EH (cell line): ENCODE data around the gene CADM1.

ENCODE experiments used
- DNase-seq: peaks from one replicate; pipeline ENCODE4 v3.0.0-alpha.2; 2015; ENCODE audit warnings: low read depth

Gene CADM1

DNA sequence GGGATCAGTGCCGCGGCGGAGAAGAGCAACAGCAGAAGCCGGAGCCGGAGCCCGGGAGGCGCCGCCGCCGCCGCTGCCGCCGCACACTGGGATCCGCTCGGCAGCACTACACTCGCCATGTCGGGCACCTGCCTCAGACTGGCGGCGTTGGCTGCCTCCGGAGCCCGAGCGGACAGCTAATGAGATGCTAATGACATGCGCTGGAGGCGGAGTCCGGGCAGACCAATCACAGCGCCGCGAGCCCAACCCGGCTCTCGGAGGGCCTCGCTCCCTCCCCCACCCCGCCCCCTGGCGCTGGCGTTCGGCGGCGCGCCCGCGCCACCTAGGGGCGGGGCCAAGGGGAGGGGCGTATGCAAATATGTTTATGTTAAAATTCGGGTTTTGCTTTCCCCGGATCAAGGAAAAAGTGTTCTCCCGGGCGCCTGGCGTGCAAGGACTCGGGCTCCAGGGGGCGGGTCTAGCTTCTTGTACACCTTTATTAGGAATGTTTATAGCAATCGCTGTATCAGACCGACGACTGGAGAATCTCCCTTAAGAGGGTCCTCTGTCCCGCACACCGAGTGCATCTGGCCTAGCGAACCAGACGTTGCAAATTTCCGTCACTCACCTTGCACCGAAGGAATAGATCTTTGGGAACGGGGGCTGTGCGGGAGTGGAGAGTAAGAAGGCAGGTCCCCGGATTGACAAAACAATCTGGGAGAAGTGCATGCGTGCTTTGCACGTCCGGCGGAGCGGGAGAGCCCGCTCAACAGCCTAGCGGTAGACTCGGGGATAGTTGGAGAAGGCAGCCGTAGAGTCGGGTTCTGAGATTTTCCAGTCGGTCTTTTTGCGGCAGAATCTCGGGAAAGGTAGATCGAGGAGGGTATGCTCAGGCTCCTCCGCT lies at the start of gene CADM1:
CADM1 (minus strand) TSS at position 140 of the 883 bp plus-strand sequence.
- DNase-seq, result peak; percentile 89

DNA sequence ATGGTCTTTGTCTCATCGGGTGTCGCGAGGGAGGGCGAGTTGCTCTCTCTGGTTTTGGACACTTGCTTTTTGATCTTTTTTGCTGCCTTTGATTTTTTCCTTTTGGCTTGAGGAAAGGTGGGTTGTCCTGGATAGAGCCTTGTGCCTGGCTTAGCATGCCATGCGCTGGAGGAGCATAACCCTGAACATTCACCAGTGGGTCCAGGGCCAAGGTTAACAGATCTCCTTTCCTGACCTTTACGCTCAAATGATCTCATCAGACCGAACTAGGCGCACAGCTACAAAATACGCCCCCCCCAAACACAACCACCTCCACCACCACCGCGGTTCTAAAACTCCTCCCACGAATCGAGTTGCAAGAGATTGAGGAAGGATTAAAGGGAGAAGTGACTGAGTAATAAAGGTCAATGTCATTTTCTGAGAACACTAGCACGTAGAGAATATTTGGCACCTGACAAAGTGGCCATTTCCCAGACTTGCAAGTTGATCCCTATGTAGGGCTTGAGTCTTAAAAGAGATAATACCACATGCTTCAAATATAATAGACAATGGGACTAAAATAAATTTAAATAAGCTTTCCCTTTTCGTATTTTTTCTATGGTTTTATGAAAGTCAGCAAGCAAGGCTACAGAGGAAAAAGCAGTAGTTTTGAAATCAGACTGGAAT lies 48.7 kb upstream of the CADM1 start:
- DNase-seq, result no peak

DNA sequence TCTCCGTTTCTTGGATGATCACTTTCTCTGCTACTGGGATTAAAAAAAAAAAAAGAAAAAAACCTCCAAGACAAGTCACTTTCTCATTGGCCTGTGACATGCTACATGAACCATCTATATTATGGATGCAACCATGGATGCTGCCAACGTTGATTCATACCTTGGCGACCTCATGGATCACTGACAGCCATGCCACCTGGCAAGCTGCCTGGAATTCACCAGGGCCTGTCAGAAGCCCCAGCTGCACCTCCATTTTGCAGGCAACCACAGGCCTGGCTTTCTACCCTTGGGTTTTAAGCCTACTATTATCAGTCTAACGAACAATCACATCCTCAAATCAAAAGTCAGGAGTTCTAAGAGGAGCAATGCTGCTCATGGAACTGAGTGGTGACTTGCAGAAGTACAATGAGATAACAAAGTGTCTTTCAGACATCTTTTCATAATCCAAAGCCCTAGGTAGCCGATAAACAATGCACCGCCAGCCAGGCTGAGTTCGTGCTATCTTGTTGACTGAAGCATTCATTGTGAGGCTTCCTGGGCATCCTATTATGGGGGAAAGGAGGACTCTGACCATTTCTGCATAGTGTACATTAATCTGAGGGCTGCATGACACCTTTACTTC lies 48.0 kb upstream of the CADM1 start:
- DNase-seq, result no peak

DNA sequence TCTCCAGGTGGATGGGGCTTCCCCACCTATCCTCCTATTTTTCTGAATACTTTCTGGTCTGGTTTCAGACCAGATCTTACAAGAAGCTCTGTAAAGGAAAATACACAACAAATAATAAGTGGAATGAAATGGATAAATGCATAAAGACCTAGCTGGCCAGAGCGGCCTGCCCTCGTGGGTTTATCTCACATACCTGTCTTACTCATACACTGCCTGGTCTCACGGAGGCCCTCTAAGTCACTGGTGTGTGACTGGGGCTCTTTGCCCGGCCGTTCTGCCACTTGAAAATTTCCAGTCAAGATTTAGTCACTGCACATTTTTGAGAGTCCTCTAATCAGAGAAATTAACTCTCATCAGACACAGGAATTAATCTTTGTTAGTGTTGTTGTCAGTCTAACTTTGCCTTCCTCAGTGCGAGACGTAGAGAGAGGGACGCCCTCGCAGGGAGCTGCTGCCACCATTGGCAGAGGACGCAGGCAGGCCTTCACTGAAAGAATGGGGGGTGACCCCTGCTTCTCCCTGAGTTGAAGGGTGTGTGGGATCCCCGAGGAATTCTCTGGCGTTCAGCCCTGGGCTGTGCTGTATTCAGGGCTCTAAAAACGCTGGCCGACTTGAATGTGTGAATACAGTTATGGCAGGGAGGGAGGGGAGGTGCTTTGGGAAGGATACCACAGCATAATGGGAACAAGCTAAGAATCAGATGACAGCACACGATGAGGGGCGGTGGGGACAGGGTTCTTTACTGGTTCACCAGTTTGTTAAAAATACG lies 46.3 kb upstream of the CADM1 start:
- no peak for DNase-seq

DNA sequence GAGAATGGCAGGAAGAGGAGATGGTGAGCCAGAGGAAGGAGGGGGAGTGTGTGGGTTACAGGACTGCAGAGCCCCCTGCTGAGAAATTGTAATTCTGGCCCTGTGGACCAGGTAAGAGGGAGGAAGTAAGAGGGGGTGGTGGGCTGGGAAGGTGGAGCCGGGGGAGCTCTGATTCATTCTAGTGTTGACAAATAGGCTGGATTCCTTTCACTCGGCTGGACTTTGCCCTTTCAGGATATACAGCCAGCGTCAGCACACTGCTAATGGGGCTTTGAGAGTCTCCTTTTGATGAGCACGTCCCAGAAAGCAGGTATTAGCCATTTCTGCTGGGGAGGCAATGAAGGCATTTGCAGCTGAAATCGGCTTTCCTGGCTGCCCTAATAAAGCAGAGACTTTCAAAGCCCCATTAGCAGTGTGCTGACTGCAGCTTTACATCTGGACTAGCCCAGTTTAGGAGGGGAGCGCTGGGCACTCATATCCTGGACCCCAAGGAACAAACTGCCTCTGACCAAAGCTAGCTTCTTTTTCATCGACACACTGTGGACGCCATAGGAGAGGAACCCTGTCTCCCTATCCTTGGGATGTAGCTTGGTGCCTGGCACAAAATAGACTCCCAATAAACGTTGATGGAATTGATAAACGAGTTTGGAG lies 44.8 kb upstream of the CADM1 start:
- no peak for DNase-seq

DNA sequence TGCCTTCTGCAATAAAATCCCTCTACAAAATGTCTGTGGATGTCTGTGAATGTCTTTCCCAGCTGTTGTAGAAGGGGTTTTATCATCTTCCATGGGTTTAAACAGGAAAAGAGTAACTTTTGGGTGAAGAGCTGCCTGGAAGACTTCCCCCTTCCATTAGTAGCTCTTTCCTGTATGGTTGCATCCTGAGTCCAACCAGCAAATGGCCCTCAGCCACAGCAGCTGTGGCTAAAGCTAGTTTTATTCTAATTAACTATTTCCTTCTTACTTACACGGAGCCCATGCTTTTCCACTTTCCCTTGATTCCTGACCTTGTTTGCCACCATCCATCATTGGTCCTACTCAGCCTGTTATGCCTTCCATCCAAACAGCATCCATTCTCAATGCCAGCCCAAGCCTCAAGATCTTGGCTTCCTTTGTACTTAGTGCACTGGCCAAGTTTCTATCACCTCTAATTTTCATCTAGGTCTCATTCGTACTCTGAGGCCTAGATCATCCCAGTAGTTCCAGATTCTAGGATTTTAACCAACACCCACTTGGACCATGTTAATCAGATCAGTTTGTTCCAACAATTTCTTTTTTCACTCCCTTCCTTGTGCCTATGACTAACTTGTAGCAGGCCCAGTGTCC lies 41.5 kb upstream of the CADM1 start:
- DNase-seq, result no peak

DNA sequence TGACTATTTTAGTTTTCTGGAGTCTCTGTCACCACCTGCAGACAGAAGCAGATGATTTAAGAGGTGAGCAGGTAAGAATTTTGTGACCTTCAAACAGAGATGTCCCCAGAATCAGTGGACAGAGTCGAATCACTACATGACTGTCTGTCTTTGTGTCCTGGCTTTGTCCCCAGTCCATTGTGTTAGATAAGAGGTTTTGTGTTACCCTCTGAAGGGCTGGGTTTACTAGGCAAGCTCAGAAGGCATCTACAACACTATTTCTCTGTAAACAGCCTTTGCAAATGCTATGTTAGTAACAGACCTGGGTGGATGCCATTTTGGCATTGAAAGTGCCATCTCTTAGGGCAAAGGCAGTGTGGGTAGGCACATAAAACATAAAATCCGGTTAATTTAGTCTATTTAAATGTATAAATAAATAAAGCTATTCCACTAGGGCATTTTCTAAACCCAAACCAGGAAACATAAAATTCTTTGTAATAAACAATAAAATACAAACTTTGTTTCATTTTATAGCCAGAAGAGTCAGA lies 40.3 kb upstream of the CADM1 start:
- DNase-seq, result no peak

DNA sequence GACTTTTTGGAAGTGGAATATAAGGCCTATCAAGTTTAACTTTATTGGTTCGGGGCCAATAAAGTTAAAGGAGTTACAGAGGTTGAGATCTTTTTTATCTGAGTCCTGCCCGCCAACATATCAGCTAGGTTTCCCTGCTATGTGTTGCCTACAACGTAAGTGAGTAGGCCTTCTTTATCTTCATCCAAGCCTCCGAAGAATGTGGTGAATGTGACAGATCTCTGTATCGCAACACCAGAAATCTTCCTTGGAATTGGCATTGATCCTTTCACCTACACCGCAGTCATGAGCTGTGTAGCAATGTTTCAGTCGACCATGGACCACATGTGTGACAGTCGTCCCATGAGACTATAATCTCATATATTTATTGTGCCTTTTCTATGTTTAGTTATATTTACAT lies 37.3 kb upstream of the CADM1 start:
- DNase-seq, result no peak

DNA sequence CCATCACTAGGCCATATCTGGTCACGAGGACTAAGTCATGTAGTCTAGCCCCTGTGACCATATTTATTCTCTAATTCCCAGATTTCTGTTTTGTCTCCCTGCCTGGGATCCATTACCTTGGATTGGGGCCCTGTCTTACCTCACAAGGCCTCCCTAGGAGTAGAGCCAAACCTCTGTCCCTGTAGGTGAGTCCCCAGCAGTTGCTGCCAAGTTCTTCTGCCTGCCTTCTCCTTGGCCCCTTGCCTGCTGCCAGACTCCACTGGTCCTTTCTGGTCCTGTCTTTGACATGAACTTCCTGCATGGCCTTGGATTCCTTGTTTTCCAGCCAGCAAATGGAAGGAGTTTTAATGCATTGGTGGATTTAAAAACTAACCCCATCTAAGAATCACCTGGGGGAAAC lies 35.6 kb upstream of the CADM1 start:
- no peak for DNase-seq

DNA sequence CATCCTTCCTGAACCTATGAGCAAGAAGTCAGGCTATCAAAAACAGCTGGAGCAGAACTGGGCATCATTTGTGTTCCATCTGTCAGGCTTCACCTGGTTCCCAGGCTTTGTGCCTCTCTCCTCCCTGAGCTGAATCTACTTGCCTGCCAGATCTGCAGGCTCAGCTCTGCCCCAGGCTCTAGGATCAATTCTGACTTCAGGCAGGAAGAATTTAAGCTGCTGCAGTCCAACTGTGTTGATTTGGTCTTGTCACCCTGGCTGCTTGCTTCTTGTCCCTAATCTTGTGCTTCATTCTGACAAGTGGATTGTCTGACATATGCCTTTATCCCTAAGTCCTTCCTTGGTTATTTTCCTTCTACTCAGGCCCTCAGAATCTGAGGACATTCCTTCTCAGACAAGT lies 31.6 kb upstream of the CADM1 start:
- no peak for DNase-seq

DNA sequence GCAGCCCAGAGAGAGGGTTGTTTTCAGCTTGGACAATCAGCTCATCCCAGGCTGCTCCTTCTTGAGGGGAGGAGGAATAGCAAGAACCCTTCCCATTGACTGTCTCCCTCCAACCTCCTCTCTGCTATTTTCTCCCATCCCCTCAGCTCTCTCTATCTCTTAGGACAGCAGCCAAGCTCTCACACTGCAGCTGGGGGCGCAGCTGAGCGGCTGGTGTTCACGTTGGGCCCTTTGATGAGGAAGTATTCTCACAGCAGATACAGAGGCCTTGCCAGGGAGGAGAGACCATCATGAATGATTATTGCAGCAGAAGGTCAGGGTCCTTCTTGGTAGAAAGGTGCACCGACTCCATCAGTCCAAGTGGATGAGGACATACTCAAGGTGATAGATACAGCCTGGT lies 26.5 kb upstream of the CADM1 start:
- DNase-seq, result no peak

DNA sequence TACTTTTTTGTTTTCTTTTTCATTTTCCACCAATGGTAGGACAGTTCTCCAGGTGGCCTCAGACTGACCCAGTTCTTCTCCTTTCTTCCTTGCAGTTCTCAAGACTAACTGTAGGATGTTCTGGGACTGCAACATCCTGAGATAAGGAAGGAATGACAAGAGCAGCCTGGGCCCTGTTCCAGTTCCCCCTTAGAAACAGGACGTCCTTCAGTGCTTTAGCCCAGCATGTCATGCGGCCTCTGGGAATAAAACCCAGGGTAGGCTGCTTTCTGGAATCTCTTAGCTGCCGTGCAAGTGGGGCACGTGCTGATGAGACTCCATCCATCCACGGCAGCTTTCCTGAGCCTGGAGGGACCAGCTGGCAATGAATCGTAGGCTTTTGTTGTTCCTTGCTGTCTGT lies 24.0 kb upstream of the CADM1 start:
- peak; percentile 3 for DNase-seq

DNA sequence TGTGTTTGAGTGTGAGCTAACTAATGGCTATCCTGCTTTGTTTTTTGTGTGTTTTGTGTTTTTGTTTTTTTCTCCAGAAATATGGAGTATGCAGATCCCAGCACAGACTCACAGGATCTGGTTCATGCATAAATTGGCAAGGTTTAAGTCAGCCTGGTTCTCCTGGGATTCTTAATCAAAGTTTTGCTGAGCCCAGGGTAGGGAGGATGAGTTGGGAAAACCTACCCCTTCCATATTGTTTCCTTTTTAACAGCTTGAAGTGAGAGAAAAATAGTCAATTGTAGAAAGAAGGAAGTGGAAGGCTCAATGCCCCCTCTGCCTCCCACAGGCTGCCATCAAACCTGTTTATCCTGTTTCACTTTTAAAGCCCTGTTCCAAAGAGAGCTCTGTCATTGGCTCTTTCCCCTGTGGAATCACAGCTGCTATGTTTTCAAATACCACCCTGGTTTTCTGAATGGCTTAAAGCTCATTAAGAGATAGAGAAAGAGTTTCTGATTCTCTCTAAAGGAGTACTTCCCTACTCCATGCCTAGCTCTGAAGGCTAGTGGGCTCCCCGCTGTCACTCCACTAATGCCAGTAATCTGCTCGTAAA lies 23.4 kb upstream of the CADM1 start:
- DNase-seq, result no peak

DNA sequence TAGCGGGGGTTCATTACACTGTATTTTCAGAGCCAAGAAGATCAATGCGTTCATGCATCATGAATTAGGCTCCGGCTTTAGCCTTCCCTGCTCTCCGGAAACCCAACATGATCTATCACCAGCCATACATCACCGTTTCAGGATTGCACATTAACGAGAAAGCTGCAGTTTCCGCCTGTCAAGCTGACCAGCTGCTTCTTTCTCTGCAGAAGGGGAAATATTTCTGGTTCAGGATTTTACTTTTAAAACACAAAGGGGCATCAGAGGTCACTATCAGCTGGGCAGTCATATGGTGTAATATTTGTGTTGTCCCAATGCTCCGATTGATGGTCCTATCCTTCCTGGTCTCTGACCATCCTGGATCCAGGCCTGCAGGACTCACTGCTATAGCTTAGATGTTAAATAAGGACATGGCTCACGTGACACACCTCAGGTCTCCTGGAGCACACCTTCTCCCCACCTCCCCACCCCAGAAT lies 21.4 kb upstream of the CADM1 start:
- DNase-seq, result no peak

DNA sequence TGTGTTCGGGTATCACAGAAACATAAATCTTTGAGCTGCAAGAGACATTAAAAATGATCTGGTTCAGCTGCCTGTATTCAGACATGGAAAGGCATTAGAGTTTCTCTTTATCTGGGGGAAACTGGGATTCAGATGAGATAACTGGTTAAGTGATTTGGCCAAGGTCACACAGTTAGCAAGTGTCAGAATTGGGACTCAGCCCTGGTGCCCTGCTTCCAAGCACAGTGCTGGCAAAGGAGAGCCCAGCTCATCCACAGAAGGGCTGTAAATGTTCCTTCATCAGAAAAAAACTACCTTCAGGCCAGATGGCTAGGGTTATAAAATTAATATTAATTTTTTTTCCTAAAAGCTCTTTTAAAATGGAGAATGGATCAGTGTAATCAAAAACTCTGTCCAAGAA lies 20.4 kb upstream of the CADM1 start:
- no peak for DNase-seq

DNA sequence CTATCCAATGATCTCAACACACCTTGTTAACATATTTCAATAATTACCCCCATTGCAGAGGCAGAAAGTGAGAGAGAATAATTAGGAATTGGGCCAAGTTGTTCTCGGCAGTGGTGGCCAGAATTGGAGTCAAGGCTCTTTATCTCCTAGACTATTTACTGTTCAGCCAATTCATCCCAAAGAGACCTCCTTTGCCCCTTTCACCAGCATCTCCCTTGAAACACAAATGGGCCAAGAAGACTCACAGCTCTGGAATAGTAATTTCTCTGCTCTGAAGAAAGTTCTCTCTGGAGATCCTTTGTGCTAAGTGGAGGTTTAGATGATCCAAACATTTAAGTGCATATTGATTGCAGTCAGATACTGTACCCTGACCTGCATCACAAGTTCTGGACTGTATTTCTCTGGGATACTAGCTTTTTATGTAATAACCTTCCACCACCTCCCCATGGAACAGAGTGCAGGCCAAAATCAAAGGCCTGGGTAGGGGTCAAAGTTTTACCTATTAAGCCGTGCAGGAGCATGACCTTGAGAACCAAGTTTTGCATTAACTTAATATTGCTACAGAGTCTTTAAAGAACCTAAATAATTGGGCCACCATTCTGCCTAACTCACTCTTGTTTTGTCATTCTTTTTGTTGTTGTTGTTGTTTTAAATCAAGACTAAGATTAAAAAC lies 19.6 kb upstream of the CADM1 start:
- no peak for DNase-seq

DNA sequence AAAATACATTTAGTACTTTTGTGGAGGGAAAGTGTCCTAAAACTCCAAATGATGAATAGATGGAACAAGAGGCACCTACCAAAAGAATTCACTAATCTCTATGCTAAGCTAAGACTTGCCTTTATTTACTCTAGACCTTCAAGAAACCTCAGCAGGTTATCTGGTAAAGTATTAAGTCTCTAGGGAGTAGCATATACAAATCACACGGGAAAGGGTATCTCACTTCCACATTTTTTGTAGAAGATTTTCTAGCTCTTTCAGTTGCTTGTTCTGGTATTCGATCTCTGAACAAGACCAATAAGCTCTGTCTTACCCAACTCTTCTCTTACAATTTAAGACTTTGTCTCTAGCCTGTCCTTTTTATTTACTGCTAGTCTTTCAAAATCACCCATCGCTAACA lies 18.1 kb upstream of the CADM1 start:
- DNase-seq, result no peak

DNA sequence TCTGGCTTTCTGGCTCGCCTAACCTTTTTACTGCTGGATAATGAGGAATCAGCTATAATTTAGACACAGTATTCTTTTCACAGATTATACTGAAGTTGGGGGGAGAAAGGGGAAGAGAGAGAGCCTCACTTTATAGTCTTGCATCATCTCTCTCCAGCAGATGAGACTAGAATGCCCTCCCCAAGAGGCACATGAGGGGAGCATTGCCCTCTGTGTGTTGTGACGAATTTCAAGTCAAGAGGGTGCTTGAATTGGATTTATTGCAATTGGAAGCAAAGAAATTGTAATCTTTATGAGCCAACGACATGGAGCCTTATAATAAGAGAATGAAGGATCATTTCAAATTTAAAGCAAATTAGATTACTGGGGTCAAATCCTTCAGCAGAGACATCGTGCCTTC lies 17.6 kb upstream of the CADM1 start:
- DNase-seq, result no peak

DNA sequence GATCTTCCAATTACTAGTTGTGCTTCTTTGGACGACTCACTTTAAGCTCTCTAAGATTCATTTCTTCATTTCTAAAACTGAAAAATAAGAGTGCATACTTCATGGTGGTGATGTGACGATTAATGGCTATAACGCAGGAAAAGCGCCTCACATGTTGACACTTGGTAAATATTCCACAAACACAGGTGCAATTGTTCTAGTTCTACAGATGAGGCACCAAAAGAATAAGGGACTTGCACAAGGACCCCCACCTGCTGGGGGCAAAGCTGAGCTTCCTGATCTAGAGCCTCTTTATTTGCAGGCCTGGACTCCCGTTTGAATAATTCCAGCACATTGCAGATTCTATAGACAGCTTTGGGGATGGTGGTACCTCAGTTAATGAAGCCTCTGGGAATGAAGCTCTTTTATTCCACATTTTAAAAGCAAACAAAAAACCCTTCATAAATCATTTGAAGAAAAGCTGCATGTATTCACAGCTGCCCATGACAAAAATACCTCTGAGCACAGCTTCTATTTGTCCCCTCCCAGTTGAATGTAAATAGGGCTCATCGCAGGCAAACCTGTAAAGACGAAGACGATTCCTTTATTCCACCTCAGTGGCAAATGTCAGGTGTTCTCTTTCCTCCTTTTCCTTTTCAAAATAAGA lies 14.9 kb upstream of the CADM1 start:
- no peak for DNase-seq
